Pancreas (tissue), 10 donors: ENCODE data around the gene AIRE. TPM values are rescaled to one million over a fixed set of nuclear protein-coding genes. Genes with fewer than 3 reads are reported as not detected.

ENCODE experiments used
- ATAC-seq, 4 donors: fragments of 200-7000 bp; cut with Tn5 transposase; one replicate each; pipeline versions ENCODE4 v1.8.0 to v1.9.1; 2020; ENCODE audit warnings: mild to moderate bottlenecking in 4 of 4, moderate library complexity in 4 of 4
- DNase-seq, 6 donors: peaks; one replicate each; pipeline ENCODE4 v3.0.0-alpha.2; 2020
- FAIRE-seq: peaks from 2 replicates; lab custom pipeline; 2012; peaks lifted over from hg19 to GRCh38; lab: Jason Lieb, UNC
- H3K27ac ChIP-seq, 4 donors: fragments of 200-600 bp; sonication (generic); 1 replicate in 3 of 4; 2 replicates in 1 of 4; pipeline versions ENCODE4 v1.5.0 to v1.8.0; 2020
- H3K27me3 ChIP-seq, 4 donors: fragments of 200-600 bp; one replicate each; pipeline ENCODE4 v1.8.0; 2021
- H3K36me3 ChIP-seq, 3 donors: fragments of 200-600 bp; sonication (generic) in 1 of 3; one replicate each; pipeline versions ENCODE4 v1.5.0 to v1.8.0; 2020 to 2021
- H3K4me1 ChIP-seq, 3 donors: fragments of 200-600 bp; one replicate each; pipeline ENCODE4 v1.8.0; 2021
- H3K4me3 ChIP-seq, 4 donors: fragments of 200-600 bp; sonication (generic) in 2 of 4; one replicate each; pipeline versions ENCODE4 v1.5.0 to v1.8.0; 2020 to 2021
- H3K9me3 ChIP-seq, 4 donors: fragments of 200-600 bp; one replicate each; pipeline ENCODE4 v1.8.0; 2021
- WGBS, 2 donors: extraction: QIAGEN DNeasy Blood & Tissue Kit; methylation state at CpG; one replicate each; pipeline ENCODE4 v1.1.7; 2013; 5-methylcytosine and 5-hydroxymethylcytosine counted together
- intact Hi-C, 3 donors: fragments of 100-400 bp; cut with DNase I; formaldehyde crosslinking; loops; one replicate each; pipeline versions ENCODE4 v1.11.1 to v1.14.2; 2022
- polyA plus RNA-seq, 2 donors: library from polyadenylated mRNA; stranded (reverse); fragments of 200-250 nt; gene quantifications; one replicate each; pipeline ENCODE4 v1.2.3, GENCODE V29; 2013
- total RNA-seq, 6 donors: library from RNA; stranded (reverse); fragmentation: NEBNext Ultra II Directional in 4 of 6; extraction: Animal tissue kit (Norgen Biotek cat#: 25700) in 4 of 6; gene quantifications; one replicate each; pipeline versions ENCODE4 v1.2.1 to v1.2.4, GENCODE V29; 2021 to 2023
- TF ChIP-seq, protein P1 (sequence below), 4 donors: fragments of 200-600 bp; sonication (generic) in 3 of 4; IDR thresholded peaks; one replicate each; pipeline versions ENCODE4 v1.5.0 to v1.8.0; 2021; ENCODE audit warnings: antibody characterized with exemption in 4 of 4
- donor health status: healthy with polysubstance abuse.
- donor health status: DM: no; HTN: no; CAD: no; lungs with moderate emphysema.
- donor health status: DM: no; HTN: no; CAD: no.
- donor health status: control.
- donor health status: control.
- donor health status: Bipolar disorder and iron deficiency.
- donor health status: DM: yes; HTN: yes; CAD: no.
- donor health status: DM: no; HTN: no; CAD: no.
- donor health status: DM: no; HTN: no; CAD: no.
- donor health status: DM: yes; HTN: yes; CAD: no.

Gene AIRE
- total and polyA plus RNA-seq, 8 donors: 0.02 TPM; not detected in 7

DNA sequence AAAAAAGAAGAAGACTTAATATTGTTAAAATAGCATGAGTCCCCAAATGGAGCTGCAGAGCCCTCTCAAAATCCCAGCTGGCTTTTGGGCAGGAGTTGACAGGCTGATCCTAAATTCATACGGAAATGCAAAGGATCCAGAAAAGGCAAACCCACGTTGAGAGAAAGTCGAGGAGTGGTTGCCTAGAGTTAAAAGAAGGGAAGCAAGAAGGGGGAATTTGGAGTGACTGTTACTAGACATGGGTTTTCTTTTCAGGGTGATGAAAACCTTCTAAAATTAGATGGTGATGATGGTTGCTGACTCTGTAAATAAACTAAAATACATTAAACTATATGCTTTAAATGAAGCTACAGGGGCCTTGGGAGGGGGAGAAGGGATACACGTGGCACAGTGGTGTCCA, 25.6 kb upstream of the AIRE start:
- 38 to 47% methylated on average over 4 of the region's 4 CpGs for WGBS, 2 donors
- H3K27ac ChIP-seq: no peak overlapping the region
- H3K27me3 ChIP-seq: no peaks in the 10 kb centered on the region
- no peak overlapping the region for H3K4me3 ChIP-seq
- no peaks in the 10 kb centered on the region for H3K4me1 ChIP-seq
- TF ChIP-seq, protein P1, sequence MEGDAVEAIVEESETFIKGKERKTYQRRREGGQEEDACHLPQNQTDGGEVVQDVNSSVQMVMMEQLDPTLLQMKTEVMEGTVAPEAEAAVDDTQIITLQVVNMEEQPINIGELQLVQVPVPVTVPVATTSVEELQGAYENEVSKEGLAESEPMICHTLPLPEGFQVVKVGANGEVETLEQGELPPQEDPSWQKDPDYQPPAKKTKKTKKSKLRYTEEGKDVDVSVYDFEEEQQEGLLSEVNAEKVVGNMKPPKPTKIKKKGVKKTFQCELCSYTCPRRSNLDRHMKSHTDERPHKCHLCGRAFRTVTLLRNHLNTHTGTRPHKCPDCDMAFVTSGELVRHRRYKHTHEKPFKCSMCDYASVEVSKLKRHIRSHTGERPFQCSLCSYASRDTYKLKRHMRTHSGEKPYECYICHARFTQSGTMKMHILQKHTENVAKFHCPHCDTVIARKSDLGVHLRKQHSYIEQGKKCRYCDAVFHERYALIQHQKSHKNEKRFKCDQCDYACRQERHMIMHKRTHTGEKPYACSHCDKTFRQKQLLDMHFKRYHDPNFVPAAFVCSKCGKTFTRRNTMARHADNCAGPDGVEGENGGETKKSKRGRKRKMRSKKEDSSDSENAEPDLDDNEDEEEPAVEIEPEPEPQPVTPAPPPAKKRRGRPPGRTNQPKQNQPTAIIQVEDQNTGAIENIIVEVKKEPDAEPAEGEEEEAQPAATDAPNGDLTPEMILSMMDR (IDR thresholded peaks at IDR 0.05): no peak
- no peaks in the 10 kb centered on the region for H3K36me3 ChIP-seq
- ATAC-seq (no peak), DNase-seq (no peak), FAIRE-seq (no peak)
- intact Hi-C loops: no loop called here
- no peaks in the 10 kb centered on the region for H3K9me3 ChIP-seq

DNA sequence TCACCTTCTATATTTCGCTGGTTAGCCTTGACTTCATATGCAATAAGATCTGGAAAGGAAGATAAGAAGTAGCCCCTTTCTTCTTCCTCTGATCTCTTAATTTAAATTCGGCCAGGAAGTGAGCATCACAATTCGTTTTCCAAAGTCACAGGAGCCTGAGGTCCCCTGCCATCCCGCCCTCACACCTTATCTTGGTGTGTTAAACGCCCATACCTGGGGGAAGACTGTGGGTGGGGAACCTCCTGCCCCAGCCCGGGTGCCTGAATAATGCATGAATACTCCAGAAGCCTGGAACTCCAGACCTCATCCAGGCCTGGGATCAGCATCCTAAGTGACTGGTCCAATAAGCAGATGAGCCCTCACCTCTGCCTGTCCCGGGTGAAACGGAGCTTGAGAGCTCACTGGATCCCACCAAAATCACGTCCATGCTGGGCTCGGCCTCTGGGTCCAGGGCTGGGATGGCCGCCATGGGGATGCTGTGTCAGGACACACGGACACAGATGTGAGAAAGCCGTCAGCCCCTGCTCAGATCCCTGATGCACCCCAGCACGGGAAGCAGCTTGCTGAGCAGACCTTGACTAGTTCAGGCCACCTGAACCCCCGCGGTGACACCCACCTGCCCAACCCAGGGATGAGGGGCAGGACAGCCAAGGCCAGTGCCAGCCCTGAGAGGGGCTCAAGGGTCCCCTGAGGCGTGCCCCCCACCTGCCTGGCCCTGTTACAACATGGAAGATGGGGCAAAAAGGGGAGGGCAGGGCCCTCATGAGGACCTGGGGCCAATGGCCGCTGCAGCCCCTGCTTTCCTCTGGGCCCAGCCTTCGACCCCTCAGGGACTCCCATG, 24.7 kb upstream of the AIRE start:
- no peaks in the 10 kb centered on the region for H3K36me3 ChIP-seq
- no peaks in the 10 kb centered on the region for H3K27me3 ChIP-seq
- H3K4me3 ChIP-seq: no peak overlapping the region
- WGBS, 2 donors: 57 to 67% methylated on average over 18 to 19 of the region's 19 CpGs
- H3K4me1 ChIP-seq: no peaks in the 10 kb centered on the region
- TF ChIP-seq, protein P1 (IDR thresholded peaks at IDR 0.05): no peak
- peak in 2 of 6 donors; percentile 20 to 58 for DNase-seq
- FAIRE-seq: no peak
- no peaks in the 10 kb centered on the region for H3K9me3 ChIP-seq
- H3K27ac ChIP-seq: no peak overlapping the region
- no peak for ATAC-seq
- intact Hi-C loops: no loop called here

DNA sequence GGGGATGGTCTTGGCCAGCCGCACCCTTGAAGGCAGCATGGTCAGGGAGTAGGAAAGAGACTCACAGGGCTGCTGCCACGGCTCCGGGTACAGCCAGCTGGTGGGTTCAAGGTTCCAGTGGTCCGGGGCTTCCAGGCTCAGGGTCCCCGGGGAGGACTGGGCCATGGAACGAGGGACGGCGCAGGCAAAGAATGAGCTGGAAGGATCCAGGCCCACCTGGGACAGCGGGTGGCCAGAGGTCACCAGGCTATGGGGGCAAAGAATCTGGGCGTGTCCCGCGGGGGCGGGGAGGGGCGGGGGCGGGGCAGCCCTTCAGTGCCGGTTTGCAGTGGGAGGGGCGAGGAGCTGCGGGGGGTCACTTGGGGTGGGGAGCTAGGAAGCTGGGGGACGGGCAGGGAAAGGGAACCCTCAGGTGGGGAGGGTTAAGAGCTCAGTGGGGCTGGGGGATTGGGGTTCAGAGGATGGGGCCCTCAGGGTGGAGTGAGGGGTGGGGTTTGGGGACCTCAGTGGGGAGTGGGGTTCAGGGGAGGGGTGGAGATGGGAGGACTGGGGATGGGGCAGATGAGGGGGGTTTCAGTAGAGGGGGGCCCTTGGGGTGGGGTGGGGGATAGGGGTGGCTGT, 23.9 kb upstream of the AIRE start, which contains the start of gene DNMT3L:
DNMT3L (minus strand) TSS at position 223 of the 621 bp plus-strand sequence. CDS start 638 bp downstream, outside the sequence.
- DNase-seq: peak in 1 of 6 donors; percentile 53
- Histone ChIP-seq H3K36me3 (no peaks in the 10 kb centered on the region), H3K4me3 (no peak within 1 kb of the TSS), H3K4me1 (no peaks in the 10 kb centered on the region), H3K27ac (no peak within 1 kb of the TSS), H3K27me3 (no peaks in the 10 kb centered on the region), H3K9me3 (no peaks in the 10 kb centered on the region)
- ATAC-seq: no peak
- WGBS, 2 donors: 50 to 54% methylated on average over 16 to 19 of the region's 19 CpGs
- TF ChIP-seq, protein P1 (IDR thresholded peaks at IDR 0.05): no peak
- intact Hi-C loops: no loop called here
- FAIRE-seq: no peak

DNA sequence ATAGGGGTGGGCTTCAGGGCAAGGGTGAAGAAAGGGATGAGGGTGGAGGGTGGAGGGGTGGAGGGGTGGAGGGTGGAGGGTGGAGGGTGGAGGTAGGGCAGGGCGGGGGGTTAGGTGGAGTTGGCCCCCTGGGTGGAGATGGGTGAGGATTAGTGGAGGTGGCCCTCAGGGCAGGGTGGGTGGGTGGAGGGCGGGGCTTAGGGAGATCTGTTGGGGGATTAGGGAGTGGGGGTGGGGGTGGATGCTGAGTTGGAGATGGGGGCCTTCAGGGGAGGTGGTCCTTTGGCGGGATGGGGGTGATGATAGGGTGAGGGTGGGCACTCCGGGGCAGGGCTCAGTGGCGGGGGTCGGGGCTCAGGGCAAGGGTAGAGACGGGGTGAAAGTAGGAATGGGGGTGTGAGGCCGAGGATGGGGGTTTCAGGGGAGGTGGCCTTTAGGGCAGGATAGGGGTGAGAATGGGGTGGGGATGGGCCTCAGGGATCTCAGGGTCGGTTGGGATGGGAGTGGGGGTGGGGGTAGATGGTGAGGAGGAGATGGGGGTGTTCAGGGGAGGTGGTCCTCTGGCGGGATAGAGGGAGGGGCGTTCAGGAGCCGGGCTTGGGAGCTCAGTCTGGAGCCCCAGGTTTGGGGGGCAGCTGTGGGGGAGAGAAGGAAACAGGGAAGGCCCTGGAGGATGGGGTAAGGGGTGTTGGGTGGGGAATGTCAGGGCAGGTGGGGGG, 23.2 kb upstream of the AIRE start:
- WGBS, 2 donors: 48 to 59% methylated on average over 10 to 12 of the region's 12 CpGs
- TF ChIP-seq, protein P1 (IDR thresholded peaks at IDR 0.05): no peak
- no peak overlapping the region for H3K4me3 ChIP-seq

More for the DNA sequence above, 23.2 kb upstream of the AIRE start:
- FAIRE-seq: no peak
- Histone ChIP-seq H3K9me3 (no peaks in the 10 kb centered on the region), H3K27ac (no peak overlapping the region), H3K4me1 (no peaks in the 10 kb centered on the region), H3K36me3 (no peaks in the 10 kb centered on the region), H3K27me3 (no peaks in the 10 kb centered on the region)
- intact Hi-C loops: no loop called here
- ATAC-seq: no peak
- DNase-seq: peak in 2 of 6 donors; percentile 8 to 36
